Endothelial cell of umbilical vein (primary cell): ENCODE data around the gene CCDC32. TPM values are rescaled to one million over a fixed set of nuclear protein-coding genes. Genes with fewer than 3 reads are reported as not detected.

Experiments used
- BruUV-seq: library from RNA; stranded (reverse); fragments of 400-500 nt; replicated peaks from 2 replicates; lab custom pipeline; 2021; lab: Mats Ljungman, UMichigan
- CTCF ChIA-PET: fragments of 300-600, 350-600 bp; sonication (Branson Sonifier 250); formaldehyde crosslinking; loops from one replicate; lab custom pipeline; 2021; ENCODE audit warnings: antibody characterized with exemption, inconsistent platforms; lab: Charles Lee
- POLR2A ChIA-PET: fragments of 300-600, 350-600 bp; sonication (Branson Sonifier 250); formaldehyde crosslinking; loops from one replicate; lab custom pipeline; 2021; ENCODE audit warnings: antibody characterized with exemption, inconsistent platforms; lab: Charles Lee
- DNase-seq: peaks from one replicate; pipeline ENCODE4 v3.0.0-alpha.2; 2011; ENCODE audit warnings: low read depth, low spot score
- FAIRE-seq: peaks from 2 replicates; lab custom pipeline; 2011; peaks lifted over from hg19 to GRCh38; lab: Jason Lieb, UNC
- H2AFZ ChIP-seq: 2 replicates; pipeline ENCODE4 v1.6.0; 2012; ENCODE audit warnings: low read depth, low read length, control low read depth, inconsistent platforms
- H3K27ac ChIP-seq: 2 replicates; pipeline ENCODE4 v1.5.1; 2011; ENCODE audit warnings: low read depth, mild to moderate bottlenecking, control low read depth, low read length, moderate library complexity; ENCODE audit not compliant: insufficient read depth
- H3K27me3 ChIP-seq, 2 experiments: 2 replicates each; pipeline versions ENCODE4 v1.6.0 to v1.6.1; 2011; ENCODE audit warnings: low read length in 2 of 2, mixed read lengths in 1 of 2; ENCODE audit not compliant: control insufficient read depth in 2 of 2, insufficient read depth in 2 of 2
- H3K36me3 ChIP-seq, 2 experiments: 2 replicates in 1 of 2; 3 replicates in 1 of 2; pipeline ENCODE4 v1.5.1; 2011; ENCODE audit warnings: low read length in 2 of 2, mild to moderate bottlenecking in 1 of 2, moderate library complexity in 1 of 2; ENCODE audit not compliant: control insufficient read depth in 2 of 2, insufficient read depth in 2 of 2; ENCODE audit errors: extremely low read depth in 1 of 2
- H3K4me1 ChIP-seq: 3 replicates; pipeline ENCODE4 v1.5.1; 2011; ENCODE audit warnings: mild to moderate bottlenecking, low read length; ENCODE audit not compliant: control insufficient read depth, insufficient read depth; ENCODE audit errors: extremely low read depth
- H3K4me2 ChIP-seq: 2 replicates; pipeline ENCODE4 v1.6.1; 2011; ENCODE audit warnings: low read length, control low read depth, mixed read lengths; ENCODE audit not compliant: insufficient read depth
- H3K4me3 ChIP-seq, 3 experiments: fragments of 200-600 bp in 1 of 3; sonication (generic), shearing (Covaris generic) in 1 of 3; replicated peaks in 1 of 3; 2 replicates each; pipeline ENCODE4 v1.5.1; 2011 to 2016; ENCODE audit warnings: control low read depth in 3 of 3, low read length in 3 of 3, mild to moderate bottlenecking in 2 of 3, inconsistent platforms in 1 of 3, low read depth in 1 of 3, moderate library complexity in 1 of 3; ENCODE audit not compliant: insufficient read depth in 1 of 3
- H3K79me2 ChIP-seq: 2 replicates; pipeline ENCODE4 v1.6.0; 2012; ENCODE audit warnings: low read length, inconsistent platforms; ENCODE audit not compliant: control insufficient read depth, insufficient read depth
- H3K9ac ChIP-seq: replicated peaks from 2 replicates; pipeline ENCODE3; 2011; ENCODE audit warnings: low read length, control low read depth; ENCODE audit not compliant: insufficient read depth; ENCODE audit errors: extremely low read depth
- H3K9me1 ChIP-seq: replicated peaks from 3 replicates; pipeline ENCODE4 v1.6.0; 2011; ENCODE audit warnings: mild to moderate bottlenecking, low read length; ENCODE audit not compliant: control insufficient read depth, insufficient read depth; ENCODE audit errors: extremely low read depth
- H3K9me3 ChIP-seq: replicated peaks from 2 replicates; pipeline ENCODE4 v1.5.1; 2012; ENCODE audit warnings: low read length, inconsistent platforms; ENCODE audit not compliant: control insufficient read depth, insufficient read depth
- H4K20me1 ChIP-seq: replicated peaks from 2 replicates; pipeline ENCODE3; 2011; ENCODE audit warnings: mild to moderate bottlenecking, low read length; ENCODE audit not compliant: control insufficient read depth, insufficient read depth; ENCODE audit errors: extremely low read depth
- EZH2 ChIP-seq: IDR thresholded peaks from 2 replicates; pipeline ENCODE4 v1.6.1; 2012; ENCODE audit warnings: borderline replicate concordance, low read depth, mild to moderate bottlenecking, moderate library complexity, low read length, inconsistent platforms; ENCODE audit not compliant: severe bottlenecking
- FOS ChIP-seq: IDR thresholded peaks from 2 replicates; pipeline ENCODE4 v1.6.1; 2011; ENCODE audit warnings: mild to moderate bottlenecking, low read length, moderate library complexity, borderline replicate concordance; ENCODE audit not compliant: insufficient read depth
- GATA2 ChIP-seq: IDR thresholded peaks from 2 replicates; pipeline ENCODE4 v1.7.0; 2011; ENCODE audit warnings: low read depth, mild to moderate bottlenecking, moderate library complexity, mixed read lengths, low read length; ENCODE audit not compliant: insufficient read length, insufficient read depth
- JUN ChIP-seq: IDR thresholded peaks from 2 replicates; pipeline ENCODE4 v1.6.1; 2011; ENCODE audit warnings: borderline replicate concordance, low read depth; ENCODE audit not compliant: insufficient read length, insufficient read depth
- MYC ChIP-seq: IDR thresholded peaks from one replicate; pipeline ENCODE4 v1.6.1; 2011; ENCODE audit warnings: mild to moderate bottlenecking, low read depth, low read length
- POLR2A ChIP-seq: IDR thresholded peaks from 2 replicates; pipeline ENCODE4 v1.6.1; 2012; ENCODE audit warnings: low read depth, mild to moderate bottlenecking, control low read depth, low read length
- POLR2AphosphoS5 ChIP-seq: IDR thresholded peaks from 2 replicates; pipeline ENCODE4 v1.6.1; 2012; ENCODE audit warnings: low read depth, mild to moderate bottlenecking, control low read depth, low read length, moderate library complexity; ENCODE audit not compliant: insufficient read depth
- dilution Hi-C: fragments of 300-500 bp; cut with MboI; formaldehyde crosslinking; loops from one replicate; pipeline ENCODE4 v1.15.0; 2019; ENCODE audit warnings: low sequenced_read_pairs; ENCODE audit not compliant: extremely low pct_ligation_motif_present
- intact Hi-C: fragments of 100-400 bp; cut with micrococcal nuclease; formaldehyde crosslinking; loops from one replicate; pipeline ENCODE4 v1.10.0; 2022
- polyA plus RNA-seq, 4 experiments: library from polyadenylated mRNA; depleted of rRNA in 3 of 4; stranded (reverse) in 3 of 4; unstranded in 1 of 4; fragments of >200 nt; gene quantifications; 2 replicates each; pipeline versions ENCODE4 v1.2.1 to v1.2.3, GENCODE V29; 2011 to 2012; ENCODE audit warnings: missing spikeins in 1 of 4
- total RNA-seq: library from RNA; stranded (reverse); gene quantifications from 2 replicates; pipeline ENCODE4 v1.2.3, GENCODE V29; 2021
- TF ChIP-seq, protein P1 (sequence below): IDR thresholded peaks from 2 replicates; pipeline ENCODE4 v1.6.1; 2011; ENCODE audit not compliant: insufficient read depth, insufficient read length
- TF ChIP-seq, protein P2 (sequence below), 2 donors: IDR thresholded peaks; 1 replicate in 1 of 2; 2 replicates in 1 of 2; pipeline ENCODE4 v1.5.1; 2011; ENCODE audit warnings: low read length in 2 of 2, mild to moderate bottlenecking in 2 of 2, moderate library complexity in 2 of 2, control low read depth in 1 of 2, inconsistent platforms in 1 of 2, low read depth in 1 of 2; ENCODE audit not compliant: insufficient read depth in 1 of 2; ENCODE audit errors: extremely low read depth in 1 of 2

CCDC32 gene
- total and polyA plus RNA-seq, 2 donors (not counting 3 experiments of a cell fraction or from before 2014, with no cell fraction given), result 22.9 to 24.0 TPM

DNA sequence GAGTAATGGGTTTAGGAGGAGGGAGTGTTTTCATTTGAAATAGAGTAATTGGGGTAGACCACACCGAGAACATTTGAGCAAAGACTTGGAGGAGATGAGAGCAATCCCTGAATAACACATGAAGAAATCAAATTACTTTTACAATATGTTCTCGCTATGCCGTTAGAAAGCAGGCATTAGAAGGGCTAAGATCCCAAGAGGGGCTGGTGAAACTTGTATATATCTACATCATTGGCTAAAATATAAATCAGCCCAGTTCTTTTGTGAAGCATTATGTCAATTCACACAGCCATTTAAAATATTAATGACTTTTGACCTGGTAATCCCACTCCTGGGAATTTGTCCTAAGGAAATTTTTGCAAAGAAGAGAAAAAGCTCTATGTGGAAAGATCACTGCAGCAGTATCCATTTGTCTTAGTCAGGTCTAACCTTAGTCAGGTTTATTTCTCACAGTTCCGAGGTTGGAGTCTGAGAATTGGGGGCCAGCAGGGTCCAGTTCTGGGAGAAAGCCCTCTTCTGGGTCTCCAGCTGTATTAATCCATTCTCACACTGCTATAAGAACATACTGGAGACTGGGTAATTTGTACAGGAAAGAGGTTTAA, 31.0 kb downstream of the CCDC32 start:
- Histone ChIP-seq H3K79me2 (no peaks in the 10 kb centered on the region), H3K27ac (no peak overlapping the region), H3K4me1 (no peaks in the 10 kb centered on the region), H3K27me3 (no peaks in the 10 kb centered on the region), H3K9me3 (no peaks in the 10 kb centered on the region), H2AFZ (no peak overlapping the region), H3K9ac (no peak overlapping the region), H4K20me1 (no peaks in the 10 kb centered on the region), H3K36me3 (no peaks in the 10 kb centered on the region), H3K4me3 (no peak overlapping the region), H3K4me2 (no peak overlapping the region), H3K9me1 (no peaks in the 10 kb centered on the region)
- intact Hi-C loops (no loop called here), dilution Hi-C loops (no loop called here)
- no TSS peak for BruUV-seq
- DNase-seq (no peak), FAIRE-seq (no peak)
- TF ChIP-seq POLR2AphosphoS5 (no peak), GATA2 (no peak), EZH2 (no peak), MYC (no peak)
- CTCF ChIA-PET, result no interaction called here
- POLR2A ChIA-PET, result no interaction called here

DNA sequence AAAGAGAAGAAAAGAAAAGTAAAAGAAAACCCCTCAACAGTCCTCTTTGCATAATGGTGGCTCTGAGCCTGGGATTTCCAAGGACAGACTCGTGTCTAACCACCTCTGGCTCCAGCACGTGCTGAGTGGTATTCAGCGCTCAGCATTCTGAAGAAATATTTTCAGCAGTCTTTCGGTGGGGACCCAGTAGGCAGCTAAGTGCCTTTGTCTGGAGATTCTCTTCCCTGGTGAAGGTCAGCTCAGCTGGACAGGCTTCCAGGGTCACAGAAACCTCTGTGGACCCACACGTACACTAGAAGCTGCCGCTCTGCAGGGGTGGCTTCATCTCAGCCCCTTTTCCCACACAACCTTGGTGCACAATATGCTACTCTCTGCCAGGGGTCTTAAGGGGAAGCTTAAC, 36.0 kb downstream of the CCDC32 start:
- intact Hi-C loops (no loop called here), dilution Hi-C loops (no loop called here)
- ChIA-PET POLR2A (no interaction called here), CTCF (no interaction called here)
- TF ChIP-seq POLR2AphosphoS5 (no peak), JUN (no peak), POLR2A (no peak), EZH2 (no peak), GATA2 (no peak), FOS (no peak), MYC (no peak)
- TF ChIP-seq, protein P1, sequence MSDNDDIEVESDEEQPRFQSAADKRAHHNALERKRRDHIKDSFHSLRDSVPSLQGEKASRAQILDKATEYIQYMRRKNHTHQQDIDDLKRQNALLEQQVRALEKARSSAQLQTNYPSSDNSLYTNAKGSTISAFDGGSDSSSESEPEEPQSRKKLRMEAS, result no peak
- TF ChIP-seq, protein P2, sequence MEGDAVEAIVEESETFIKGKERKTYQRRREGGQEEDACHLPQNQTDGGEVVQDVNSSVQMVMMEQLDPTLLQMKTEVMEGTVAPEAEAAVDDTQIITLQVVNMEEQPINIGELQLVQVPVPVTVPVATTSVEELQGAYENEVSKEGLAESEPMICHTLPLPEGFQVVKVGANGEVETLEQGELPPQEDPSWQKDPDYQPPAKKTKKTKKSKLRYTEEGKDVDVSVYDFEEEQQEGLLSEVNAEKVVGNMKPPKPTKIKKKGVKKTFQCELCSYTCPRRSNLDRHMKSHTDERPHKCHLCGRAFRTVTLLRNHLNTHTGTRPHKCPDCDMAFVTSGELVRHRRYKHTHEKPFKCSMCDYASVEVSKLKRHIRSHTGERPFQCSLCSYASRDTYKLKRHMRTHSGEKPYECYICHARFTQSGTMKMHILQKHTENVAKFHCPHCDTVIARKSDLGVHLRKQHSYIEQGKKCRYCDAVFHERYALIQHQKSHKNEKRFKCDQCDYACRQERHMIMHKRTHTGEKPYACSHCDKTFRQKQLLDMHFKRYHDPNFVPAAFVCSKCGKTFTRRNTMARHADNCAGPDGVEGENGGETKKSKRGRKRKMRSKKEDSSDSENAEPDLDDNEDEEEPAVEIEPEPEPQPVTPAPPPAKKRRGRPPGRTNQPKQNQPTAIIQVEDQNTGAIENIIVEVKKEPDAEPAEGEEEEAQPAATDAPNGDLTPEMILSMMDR (IDR thresholded peaks at IDR 0.05; ENCODE audit: extremely low read depth in 1 of 2, insufficient read depth in 1 of 2, low read depth in 1 of 2, low read length in 2 of 2), result no peak
- Histone ChIP-seq H3K27me3 (no peaks in the 10 kb centered on the region), H3K9me3 (no peaks in the 10 kb centered on the region), H3K9me1 (no peaks in the 10 kb centered on the region), H3K4me2 (no peak overlapping the region), H2AFZ (no peak overlapping the region), H3K79me2 (no peaks in the 10 kb centered on the region), H3K4me3 (no peak overlapping the region), H4K20me1 (no peaks in the 10 kb centered on the region), H3K27ac (no peak overlapping the region), H3K9ac (no peak overlapping the region), H3K36me3 (no peaks in the 10 kb centered on the region), H3K4me1 (no peaks in the 10 kb centered on the region)
- DNase-seq, result no peak
- BruUV-seq, result no TSS peak
- FAIRE-seq, result no peak
